HCT116 (cell line): ENCODE results near the gene SNRNP70. TPM values are rescaled to one million over a fixed set of nuclear protein-coding genes. Genes with fewer than 3 reads are reported as not detected.

Experiments
- ATAC-seq: fragments of 200-7000 bp; cut with Tn5 transposase; 2 replicates; pipeline ENCODE4 v1.9.1; 2020; ENCODE audit warnings: mild to moderate bottlenecking, moderate library complexity
- BruUV-seq: library from RNA; stranded (reverse); fragments of 400-500 nt; replicated peaks from 2 replicates; lab custom pipeline; 2021; lab: Mats Ljungman, UMichigan
- CTCF ChIA-PET: fragments of 300-600 bp; sonication (Branson Sonifier 250); formaldehyde crosslinking; loops from one replicate; lab custom pipeline; 2021; ENCODE audit warnings: antibody characterized with exemption; lab: Charles Lee
- POLR2A ChIA-PET: fragments of 300-600, 350-600 bp; sonication (Branson Sonifier 250); formaldehyde crosslinking; loops from one replicate; lab custom pipeline; 2021; ENCODE audit warnings: antibody characterized with exemption; lab: Charles Lee
- RAD21 ChIA-PET, 2 experiments: fragments of 300-600 bp; sonication (Branson Sonifier 250); formaldehyde crosslinking; loops; one replicate each; lab custom pipeline; 2023; ENCODE audit warnings: low total read pairs in 2 of 2; ENCODE audit not compliant: uncharacterized antibody in 2 of 2, unreplicated experiment in 2 of 2, low non-redundant PET in 1 of 2; lab: Charles Lee
- DNase-seq: peaks from one replicate; pipeline ENCODE4 v3.0.0-alpha.2; 2010; ENCODE audit warnings: low read depth, low spot score
- H2AFZ ChIP-seq: fragments of 200-600 bp; shearing (Covaris generic), sonication (generic); 2 replicates; pipeline ENCODE4 v1.6.1; 2017; ENCODE audit warnings: low read depth, mixed run types, mixed read lengths, antibody characterized with exemption, low read length; ENCODE audit not compliant: poor library complexity, severe bottlenecking
- H3K27ac ChIP-seq: 2 replicates; pipeline ENCODE4 v1.5.1; 2012; ENCODE audit warnings: low read depth, low read length
- H3K27me3 ChIP-seq: fragments of 200-600 bp; sonication (generic); 2 replicates; pipeline ENCODE4 v1.6.1; 2016; ENCODE audit warnings: mixed run types, low read length, mixed read lengths; ENCODE audit not compliant: insufficient read depth
- H3K36me3 ChIP-seq, 2 experiments: fragments of 200-500 bp in 1 of 2; fragments of 200-600 bp in 1 of 2; sonication (Bioruptor generic) in 1 of 2; sonication (generic) in 1 of 2; 2 replicates each; pipeline versions ENCODE4 v1.5.1 to v1.6.1; 2014 to 2016; ENCODE audit warnings: low read length in 2 of 2, inconsistent platforms in 1 of 2, mixed read lengths in 1 of 2, mixed run types in 1 of 2; ENCODE audit not compliant: insufficient read depth in 2 of 2, control insufficient read depth in 1 of 2
- H3K4me1 ChIP-seq, 2 experiments: fragments of 200-600 bp in 1 of 2; sonication (generic) in 1 of 2; 2 replicates each; pipeline versions ENCODE4 v1.5.1 to v1.6.1; 2012 to 2017; ENCODE audit warnings: low read length in 2 of 2, inconsistent platforms in 1 of 2, mild to moderate bottlenecking in 1 of 2, mixed read lengths in 1 of 2, mixed run types in 1 of 2, moderate library complexity in 1 of 2; ENCODE audit not compliant: insufficient read depth in 2 of 2, control insufficient read depth in 1 of 2
- H3K4me2 ChIP-seq: fragments of 200-600 bp; sonication (generic); 2 replicates; pipeline ENCODE4 v1.6.1; 2017; ENCODE audit warnings: mixed run types, low read length, mixed read lengths
- H3K4me3 ChIP-seq, 2 experiments: fragments of 200-600 bp in 1 of 2; sonication (generic) in 1 of 2; replicated peaks in 1 of 2; 2 replicates each; pipeline ENCODE4 v1.5.1; 2011 to 2016; ENCODE audit warnings: low read length in 2 of 2, control low read depth in 1 of 2, low read depth in 1 of 2, mild to moderate bottlenecking in 1 of 2, mixed read lengths in 1 of 2, mixed run types in 1 of 2
- H3K79me2 ChIP-seq: fragments of 200-600 bp; sonication (generic); 2 replicates; pipeline ENCODE4 v1.6.1; 2017; ENCODE audit warnings: mild to moderate bottlenecking, mixed run types, low read length, moderate library complexity, mixed read lengths; ENCODE audit not compliant: insufficient read depth
- H3K9ac ChIP-seq: fragments of 200-600 bp; sonication (generic); 2 replicates; pipeline ENCODE4 v1.6.1; 2016; ENCODE audit warnings: low read length, mixed read lengths
- H3K9me2 ChIP-seq: fragments of 200-600 bp; sonication (generic), shearing (Covaris generic); 2 replicates; pipeline ENCODE4 v1.6.1; 2017; ENCODE audit warnings: mixed run types, mild to moderate bottlenecking, moderate library complexity; ENCODE audit not compliant: insufficient read depth
- H3K9me3 ChIP-seq, 2 experiments: fragments of 200-500 bp in 1 of 2; fragments of 200-600 bp in 1 of 2; sonication (Bioruptor generic) in 1 of 2; sonication (generic) in 1 of 2; 2 replicates each; pipeline ENCODE4 v1.6.1; 2014 to 2017; ENCODE audit warnings: low read length in 2 of 2, mixed read lengths in 2 of 2, inconsistent platforms in 1 of 2, low read depth in 1 of 2, mild to moderate bottlenecking in 1 of 2, mixed run types in 1 of 2, moderate library complexity in 1 of 2; ENCODE audit not compliant: control insufficient read depth in 1 of 2, insufficient read depth in 1 of 2
- H4K20me1 ChIP-seq: fragments of 200-600 bp; sonication (generic), shearing (Covaris generic); 2 replicates; pipeline ENCODE4 v1.6.1; 2017; ENCODE audit warnings: mixed run types, mild to moderate bottlenecking, moderate library complexity; ENCODE audit not compliant: insufficient read depth
- CBX3 ChIP-seq: IDR thresholded peaks from 2 replicates; pipeline ENCODE4 v1.6.1; 2012; ENCODE audit warnings: low read depth
- ELF1 ChIP-seq: IDR thresholded peaks from 2 replicates; pipeline ENCODE4 v1.6.1; 2012; ENCODE audit warnings: low read depth, borderline replicate concordance
- TCF7L2 ChIP-seq: IDR thresholded peaks from 2 replicates; pipeline ENCODE4 v1.7.0; 2011; ENCODE audit warnings: borderline replicate concordance, inconsistent platforms; ENCODE audit not compliant: insufficient read depth, insufficient read length; ENCODE audit errors: extremely low read depth
- YY1 ChIP-seq: IDR thresholded peaks from 2 replicates; pipeline ENCODE4 v1.6.1; 2011; ENCODE audit warnings: low read length, low read depth, moderate library complexity, mild to moderate bottlenecking; ENCODE audit not compliant: insufficient replicate concordance; ENCODE audit errors: extremely low read depth
- intact Hi-C: fragments of 100-400 bp; cut with micrococcal nuclease; formaldehyde crosslinking; loops from 2 replicates; pipeline ENCODE4 v1.10.0; 2022
- total RNA-seq: library from RNA; stranded (reverse); gene quantifications from one replicate; pipeline ENCODE4 v1.2.1, GENCODE V29; 2021; ENCODE audit not compliant: unreplicated experiment
- TF ChIP-seq, protein P1 (sequence below): IDR thresholded peaks from 2 replicates; pipeline ENCODE4 v1.6.1; 2012
- TF ChIP-seq, protein P2 (sequence below): IDR thresholded peaks from 2 replicates; pipeline ENCODE4 v1.6.1; 2012
- TF ChIP-seq, protein P3 (sequence below): IDR thresholded peaks from 2 replicates; pipeline ENCODE4 v1.6.1; 2011; ENCODE audit warnings: mild to moderate bottlenecking, low read length, moderate library complexity; ENCODE audit not compliant: insufficient replicate concordance; ENCODE audit errors: extremely low read depth

SNRNP70 gene
- total RNA-seq, 1 experiment from 2014 or later = 236 TPM

DNA sequence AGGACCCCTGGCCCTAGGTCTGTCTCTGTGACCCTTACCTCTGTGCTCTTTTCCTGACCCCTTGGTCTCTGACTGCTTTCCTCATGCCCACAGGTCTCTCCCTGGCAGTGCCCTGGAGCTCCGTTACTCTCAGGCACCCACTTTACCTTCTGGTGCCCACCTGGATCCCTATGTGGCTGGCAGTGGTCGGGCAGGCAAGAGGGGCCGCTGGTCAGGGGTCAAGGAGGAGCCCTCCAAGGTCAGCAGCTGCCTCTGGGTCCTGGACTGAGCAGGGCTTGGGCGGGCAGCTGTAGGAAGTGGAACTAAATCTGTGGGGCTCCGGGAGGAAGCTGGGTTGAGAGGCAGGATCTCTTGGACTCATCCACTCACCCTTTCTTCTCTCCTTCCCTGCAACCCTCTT is 50.4 kb downstream of the SNRNP70 start:
- Histone ChIP-seq H3K36me3 (peaks cover 0 to 9% of the 10 kb centered on the region in 2 experiments; a peak in 1 of 4 replicates), H3K4me3 (no peak overlapping the region), H3K9me2 (no peaks in the 10 kb centered on the region), H3K79me2 (no peaks in the 10 kb centered on the region), H4K20me1 (no peaks in the 10 kb centered on the region), H2AFZ (no peak overlapping the region), H3K9ac (no peak overlapping the region), H3K9me3 (no peaks in the 10 kb centered on the region), H3K4me1 (peaks cover 4 to 16% of the 10 kb centered on the region in 2 experiments), H3K27me3 (no peaks in the 10 kb centered on the region), H3K4me2 (peak overlapping the region; percentile 33), H3K27ac (peak overlapping the region; percentile 68)
- CTCF ChIA-PET = interaction anchor here (0.6 to 3.3 kb wide), 3 partner anchors 10 to 63 kb away, joined by 3 to 19 read pairs (median 5); no protein-coding TSS in a partner anchor
- POLR2A ChIA-PET = interaction anchor here (1.2 kb wide), 1 partner anchor 8 kb away, joined by 5 read pairs; no protein-coding TSS in a partner anchor
- intact Hi-C loops = no loop called here
- no peak for DNase-seq
- no peak for ATAC-seq
- RAD21 ChIA-PET = no interaction called here
- TF ChIP-seq CBX3 (no peak), ELF1 (no peak), TCF7L2 (no peak)
- TF ChIP-seq, protein P1, sequence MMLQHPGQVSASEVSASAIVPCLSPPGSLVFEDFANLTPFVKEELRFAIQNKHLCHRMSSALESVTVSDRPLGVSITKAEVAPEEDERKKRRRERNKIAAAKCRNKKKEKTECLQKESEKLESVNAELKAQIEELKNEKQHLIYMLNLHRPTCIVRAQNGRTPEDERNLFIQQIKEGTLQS = no peak
- TF ChIP-seq, protein P2, sequence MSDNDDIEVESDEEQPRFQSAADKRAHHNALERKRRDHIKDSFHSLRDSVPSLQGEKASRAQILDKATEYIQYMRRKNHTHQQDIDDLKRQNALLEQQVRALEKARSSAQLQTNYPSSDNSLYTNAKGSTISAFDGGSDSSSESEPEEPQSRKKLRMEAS = no peak
- BruUV-seq = no TSS peak

DNA sequence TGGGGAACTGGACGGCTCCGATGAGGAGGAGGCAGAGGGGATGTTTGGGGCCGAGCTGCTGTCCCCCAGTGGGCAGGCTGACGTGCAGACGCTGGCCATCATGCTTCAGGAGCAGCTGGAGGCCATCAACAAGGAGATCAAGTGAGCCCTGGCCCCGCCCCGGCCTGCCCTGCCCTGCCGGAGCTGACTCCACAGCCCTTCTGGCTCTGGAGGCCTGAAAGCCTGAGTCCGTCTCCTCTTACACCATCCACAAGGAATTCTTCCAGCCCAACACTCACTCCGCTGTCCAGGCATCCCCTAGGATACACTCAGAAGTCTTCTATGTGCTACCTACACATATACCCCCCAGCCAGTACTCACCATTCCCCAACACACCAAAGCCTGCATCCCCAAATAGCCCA is 51.5 kb downstream of the SNRNP70 start:
- no peak for TF ChIP-seq ELF1
- TF ChIP-seq YY1 = no peak
- TF ChIP-seq, protein P2 = no peak
- TF ChIP-seq TCF7L2 = no peak
- TF ChIP-seq, protein P3, sequence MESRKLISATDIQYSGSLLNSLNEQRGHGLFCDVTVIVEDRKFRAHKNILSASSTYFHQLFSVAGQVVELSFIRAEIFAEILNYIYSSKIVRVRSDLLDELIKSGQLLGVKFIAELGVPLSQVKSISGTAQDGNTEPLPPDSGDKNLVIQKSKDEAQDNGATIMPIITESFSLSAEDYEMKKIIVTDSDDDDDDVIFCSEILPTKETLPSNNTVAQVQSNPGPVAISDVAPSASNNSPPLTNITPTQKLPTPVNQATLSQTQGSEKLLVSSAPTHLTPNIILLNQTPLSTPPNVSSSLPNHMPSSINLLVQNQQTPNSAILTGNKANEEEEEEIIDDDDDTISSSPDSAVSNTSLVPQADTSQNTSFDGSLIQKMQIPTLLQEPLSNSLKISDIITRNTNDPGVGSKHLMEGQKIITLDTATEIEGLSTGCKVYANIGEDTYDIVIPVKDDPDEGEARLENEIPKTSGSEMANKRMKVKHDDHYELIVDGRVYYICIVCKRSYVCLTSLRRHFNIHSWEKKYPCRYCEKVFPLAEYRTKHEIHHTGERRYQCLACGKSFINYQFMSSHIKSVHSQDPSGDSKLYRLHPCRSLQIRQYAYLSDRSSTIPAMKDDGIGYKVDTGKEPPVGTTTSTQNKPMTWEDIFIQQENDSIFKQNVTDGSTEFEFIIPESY = no peak
- intact Hi-C loops = no loop called here
- no peak overlapping the region for H3K4me3 ChIP-seq
- RAD21 ChIA-PET = no interaction called here
- no peak overlapping the region for H2AFZ ChIP-seq
- POLR2A ChIA-PET = interaction anchor here (1.2 kb wide), 1 partner anchor 9 kb away, joined by 5 read pairs; no protein-coding TSS in a partner anchor
- peaks cover 0 to 9% of the 10 kb centered on the region in 2 experiments; a peak in 1 of 4 replicates for H3K36me3 ChIP-seq
- H3K4me2 ChIP-seq = no peak overlapping the region
- H3K27me3 ChIP-seq = no peaks in the 10 kb centered on the region
- DNase-seq (no peak), ATAC-seq (no peak)
- no peak overlapping the region; the same call in 1 of the 2 replicates for H3K27ac ChIP-seq
- H3K9me2 ChIP-seq = no peaks in the 10 kb centered on the region
- CTCF ChIA-PET = interaction anchor here (1.0 to 3.3 kb wide), 2 partner anchors 9 kb away, joined by 3 to 19 read pairs; no protein-coding TSS in a partner anchor
- no peak overlapping the region for H3K9ac ChIP-seq
- H3K4me1 ChIP-seq = peaks cover 4 to 16% of the 10 kb centered on the region in 2 experiments
- no peaks in the 10 kb centered on the region for H3K79me2 ChIP-seq
- H4K20me1 ChIP-seq = no peaks in the 10 kb centered on the region
- no TSS peak for BruUV-seq
- H3K9me3 ChIP-seq = no peaks in the 10 kb centered on the region
